Thyroid gland (tissue), 4 donors: ENCODE results near the gene DENND5A.

Experiments used
- POLR2A ChIP-seq, 2 donors: fragments of 450-650 bp; IDR thresholded peaks; one replicate each; pipeline ENCODE4 v1.6.1; 2017; ENCODE audit warnings: antibody characterized with exemption in 2 of 2, mild to moderate bottlenecking in 2 of 2, moderate library complexity in 1 of 2
- TF ChIP-seq, protein P1 (sequence below), 6 experiments: fragments of 200-600 bp in 3 of 6; fragments of 450-650 bp in 3 of 6; sonication (generic) in 3 of 6; IDR thresholded peaks; one replicate each; pipeline ENCODE4 v1.5.1; 2016 to 2019; ENCODE audit warnings: antibody characterized with exemption in 6 of 6, mild to moderate bottlenecking in 2 of 6, inconsistent platforms in 1 of 6, moderate library complexity in 1 of 6

DNA sequence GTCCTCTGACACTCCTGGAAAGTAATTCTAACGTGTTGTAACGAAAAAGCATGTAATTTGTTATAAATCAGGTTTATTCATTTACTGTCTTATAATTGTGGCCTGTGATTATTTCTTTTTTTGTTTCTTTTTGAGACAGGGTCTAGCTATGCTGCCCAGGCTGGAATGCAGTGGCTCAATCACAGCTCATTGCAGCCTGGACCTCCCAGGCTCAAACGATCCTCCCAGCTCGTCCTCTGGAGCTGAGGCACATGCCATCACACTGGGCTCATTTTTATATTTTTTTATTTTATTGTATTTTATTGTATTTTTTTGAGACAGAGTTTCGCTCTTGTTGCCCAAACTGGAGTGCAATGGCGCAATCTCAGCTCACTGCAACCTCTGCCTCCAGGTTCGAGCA lies 15.9 kb downstream of the DENND5A start:
- TF ChIP-seq, protein P1, sequence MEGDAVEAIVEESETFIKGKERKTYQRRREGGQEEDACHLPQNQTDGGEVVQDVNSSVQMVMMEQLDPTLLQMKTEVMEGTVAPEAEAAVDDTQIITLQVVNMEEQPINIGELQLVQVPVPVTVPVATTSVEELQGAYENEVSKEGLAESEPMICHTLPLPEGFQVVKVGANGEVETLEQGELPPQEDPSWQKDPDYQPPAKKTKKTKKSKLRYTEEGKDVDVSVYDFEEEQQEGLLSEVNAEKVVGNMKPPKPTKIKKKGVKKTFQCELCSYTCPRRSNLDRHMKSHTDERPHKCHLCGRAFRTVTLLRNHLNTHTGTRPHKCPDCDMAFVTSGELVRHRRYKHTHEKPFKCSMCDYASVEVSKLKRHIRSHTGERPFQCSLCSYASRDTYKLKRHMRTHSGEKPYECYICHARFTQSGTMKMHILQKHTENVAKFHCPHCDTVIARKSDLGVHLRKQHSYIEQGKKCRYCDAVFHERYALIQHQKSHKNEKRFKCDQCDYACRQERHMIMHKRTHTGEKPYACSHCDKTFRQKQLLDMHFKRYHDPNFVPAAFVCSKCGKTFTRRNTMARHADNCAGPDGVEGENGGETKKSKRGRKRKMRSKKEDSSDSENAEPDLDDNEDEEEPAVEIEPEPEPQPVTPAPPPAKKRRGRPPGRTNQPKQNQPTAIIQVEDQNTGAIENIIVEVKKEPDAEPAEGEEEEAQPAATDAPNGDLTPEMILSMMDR (IDR thresholded peaks at IDR 0.05) = no peak
- no peak for TF ChIP-seq POLR2A (IDR thresholded peaks at IDR 0.05)
